ENCODE measurements around the gene RBM38. TPM values are rescaled to one million over a fixed set of nuclear protein-coding genes. Genes with fewer than 3 reads are reported as not detected.

The RBM38 gene
- total RNA-seq, 4 donors from 2014 or later = 11.0 to 16.0 (median 12.0) TPM

GRCh38 chr20:57407541-57407956, 16.4 kb downstream of the RBM38 start:
- intact Hi-C loops (cut with DNase I) = no loop called here
- 96 to 97% methylated on average over 29 of the region's 29 CpGs for WGBS, 2 donors
- no peak for DNase-seq

GRCh38 chr20:57408131-57408530, 16.9 kb downstream of the RBM38 start:
- no peaks in the 10 kb centered on the region for H3K4me1 ChIP-seq
- H3K36me3 ChIP-seq = peaks cover 18 to 21% of the 10 kb centered on the region in 2 donors
- no peak overlapping the region for H3K4me3 ChIP-seq (replicated peaks in 1 of 3)
- WGBS, 2 donors = 83 to 86% methylated on average over 13 of the region's 13 CpGs
- no peak overlapping the region for H3K27ac ChIP-seq
- no peaks in the 10 kb centered on the region for H3K27me3 ChIP-seq
- TF ChIP-seq CTCF (IDR thresholded peaks at IDR 0.05) = no peak
- no peak for TF ChIP-seq POLR2A (IDR thresholded peaks at IDR 0.05)
- no peak for DNase-seq
- intact Hi-C loops (cut with DNase I) = no loop called here
- H3K9me3 ChIP-seq = no peaks in the 10 kb centered on the region

More at GRCh38 chr20:57407541-57407956, 16.4 kb downstream of the RBM38 start:
- no peak overlapping the region for H3K4me3 ChIP-seq (replicated peaks in 1 of 3)
- no peak overlapping the region for H3K27ac ChIP-seq
- H3K9me3 ChIP-seq = no peaks in the 10 kb centered on the region
- TF ChIP-seq POLR2A (IDR thresholded peaks at IDR 0.05) (no peak), CTCF (IDR thresholded peaks at IDR 0.05) (no peak)
- no peaks in the 10 kb centered on the region for H3K4me1 ChIP-seq
- H3K36me3 ChIP-seq = peaks cover 18 to 21% of the 10 kb centered on the region in 2 donors
- H3K27me3 ChIP-seq = no peaks in the 10 kb centered on the region

- Histone ChIP-seq H3K9me3 (no peaks in the 10 kb centered on the region), H3K36me3 (peaks cover 18 to 20% of the 10 kb centered on the region in 2 donors), H3K4me3 (replicated peaks in 1 of 3) (no peak overlapping the region), H3K4me1 (no peaks in the 10 kb centered on the region), H3K27me3 (no peaks in the 10 kb centered on the region), H3K27ac (no peak overlapping the region)
- no peak for TF ChIP-seq CTCF (IDR thresholded peaks at IDR 0.05)
- no peak for TF ChIP-seq POLR2A (IDR thresholded peaks at IDR 0.05)
- no peak for DNase-seq
- WGBS, 2 donors = 90 to 94% methylated on average over 29 of the region's 29 CpGs
- intact Hi-C loops (cut with DNase I) = no loop called here
These were observed 17.5 kb downstream of the RBM38 start for GRCh38 chr20:57408536-57409233.

GRCh38 chr20:57409316-57409671, 18.1 kb downstream of the RBM38 start:
- TF ChIP-seq POLR2A (IDR thresholded peaks at IDR 0.05) (no peak), CTCF (IDR thresholded peaks at IDR 0.05) (no peak)
- Histone ChIP-seq H3K27me3 (no peaks in the 10 kb centered on the region), H3K27ac (no peak overlapping the region), H3K36me3 (peaks cover 15 to 16% of the 10 kb centered on the region in 2 donors), H3K4me1 (no peaks in the 10 kb centered on the region), H3K4me3 (replicated peaks in 1 of 3) (no peak overlapping the region), H3K9me3 (no peaks in the 10 kb centered on the region)
- intact Hi-C loops (cut with DNase I) = no loop called here
- 91 to 95% methylated on average over 15 to 16 of the region's 16 CpGs for WGBS, 2 donors
- DNase-seq = no peak

GRCh38 chr20:57409672-57410397, 18.6 kb downstream of the RBM38 start:
- Histone ChIP-seq H3K36me3 (peaks cover 14 to 16% of the 10 kb centered on the region in 2 donors), H3K4me1 (no peaks in the 10 kb centered on the region), H3K4me3 (replicated peaks in 1 of 3) (no peak overlapping the region), H3K9me3 (no peaks in the 10 kb centered on the region), H3K27ac (no peak overlapping the region), H3K27me3 (no peaks in the 10 kb centered on the region)
- WGBS, 2 donors = 72 to 80% methylated on average over 13 to 14 of the region's 14 CpGs
- DNase-seq = no peak
- intact Hi-C loops (cut with DNase I) = no loop called here
- TF ChIP-seq POLR2A (IDR thresholded peaks at IDR 0.05) (no peak), CTCF (IDR thresholded peaks at IDR 0.05) (no peak)

All from thyroid gland (tissue), 4 donors.